NT2/D1 (cell line): Measurements from ENCODE around the gene COL4A3.

Experiments
- SUZ12 ChIP-seq: IDR thresholded peaks from 2 replicates; pipeline ENCODE4 v1.6.1; 2011; ENCODE audit not compliant: insufficient read length, insufficient read depth; ENCODE audit errors: extremely low read depth
- YY1 ChIP-seq: IDR thresholded peaks from 2 replicates; pipeline ENCODE4 v1.6.1; 2011; ENCODE audit not compliant: insufficient read length, insufficient read depth
- ZNF274 ChIP-seq: IDR thresholded peaks from 2 replicates; pipeline ENCODE4 v1.6.1; 2011; ENCODE audit warnings: mild to moderate bottlenecking, low read depth, low read length

- TF ChIP-seq ZNF274 = no peak
- no peak for TF ChIP-seq SUZ12
- TF ChIP-seq YY1 = no peak
These were observed 88.4 kb downstream of the COL4A3 start for GRCh38 chr2:227252831-227253230.
